ENCODE measurements around the gene GRM7. TPM values are rescaled to one million over a fixed set of nuclear protein-coding genes. Genes with fewer than 3 reads are reported as not detected.

GRM7 gene
- total and polyA plus RNA-seq, 9 of the 15 experiments (the other 6 are each of a cell fraction or from before 2014, with no cell fraction given), result not detected

GRCh38 chr3:7789324-7789723 is 928.4 kb downstream of the GRM7 start:
- in situ Hi-C loops (cut with MboI), result no loop called here
- H2AFZ ChIP-seq (ENCODE audit: low read depth, low read length), result no peak overlapping the region
- H3K9me1 ChIP-seq (ENCODE audit: control insufficient read depth, insufficient read depth, low read length), result no peaks in the 10 kb centered on the region
- no peaks in the 10 kb centered on the region for H3K36me3 ChIP-seq (ENCODE audit: control insufficient read depth, insufficient read depth, low read length)
- CTCF ChIA-PET (ENCODE audit: low intra/inter-chr PET ratio), result no interaction called here
- H3K4me2 ChIP-seq (ENCODE audit: insufficient read depth, low read length), result no peak overlapping the region
- 2% methylated on average over 7 of the region's 7 CpGs for WGBS (ENCODE audit: insufficient coverage, low coverage, missing lambda C conversion rate)
- H3K79me2 ChIP-seq (ENCODE audit: control insufficient read depth, insufficient read depth, low read length), result no peaks in the 10 kb centered on the region
- H3K9me3 ChIP-seq (replicated peaks; ENCODE audit: control insufficient read depth, insufficient read depth, low read depth, low read length), result peaks cover 4% of the 10 kb centered on the region; the same call in 1 of the 2 replicates
- H3K27ac ChIP-seq (ENCODE audit: extremely low read depth, low read depth, low read length), result no peak overlapping the region
- no peaks in the 10 kb centered on the region for H4K20me1 ChIP-seq (replicated peaks; ENCODE audit: control insufficient read depth, insufficient read depth, low read length)
- intact Hi-C loops (cut with micrococcal nuclease), result no loop called here
- FAIRE-seq (no peak), ATAC-seq (no peak), DNase-seq (ENCODE audit: extremely low read depth in 1 of 4, low spot score in 3 of 4) (no peak)
- no peak overlapping the region for H3K9ac ChIP-seq (ENCODE audit: insufficient read depth in 1 of 2, low read depth in 2 of 2, low read length in 2 of 2)
- H3K27me3 ChIP-seq (ENCODE audit: control insufficient read depth in 2 of 2, insufficient read depth in 2 of 2, low read length in 2 of 2), result no peaks in the 10 kb centered on the region
- BruUV-seq (replicated peaks), result no TSS peak
- POLR2A ChIA-PET, result no interaction called here
- no peak overlapping the region for H3K4me3 ChIP-seq
- H3K4me1 ChIP-seq (replicated peaks in 1 of 2; ENCODE audit: control insufficient read depth in 2 of 2, insufficient read depth in 2 of 2, low read length in 2 of 2), result no peaks in the 10 kb centered on the region
- TF ChIP-seq POLR2G (IDR thresholded peaks at IDR 0.05; ENCODE audit: low read depth, low read length) (no peak), EZH2 (IDR thresholded peaks at IDR 0.05; ENCODE audit: borderline replicate concordance, low read depth, low read length) (no peak), PRPF4 (IDR thresholded peaks at IDR 0.05; ENCODE audit: insufficient read depth, low read depth, low read length, poor library complexity, severe bottlenecking) (no peak), FOXM1 (IDR thresholded peaks at IDR 0.05; ENCODE audit: low read depth) (no peak), FOXM1 (CRISPR knock-in tag; IDR thresholded peaks at IDR 0.05; ENCODE audit: low read depth) (no peak), NCOA4 (IDR thresholded peaks at IDR 0.05; ENCODE audit: partially characterized antibody) (no peak), NR1H2 (CRISPR knock-in tag; IDR thresholded peaks at IDR 0.05) (no peak), CEBPZ (IDR thresholded peaks at IDR 0.05; ENCODE audit: borderline replicate concordance, low read depth, low read length) (no peak), NR2C2 (CRISPR knock-in tag; IDR thresholded peaks at IDR 0.05) (no peak), NR2C2 (tag; IDR thresholded peaks at IDR 0.05) (no peak), KLF6 (CRISPR knock-in tag; IDR thresholded peaks at IDR 0.05; ENCODE audit: borderline replicate concordance) (no peak), WHSC1 (IDR thresholded peaks at IDR 0.05; ENCODE audit: low read length) (no peak), RAD21 (CRISPR knock-in tag; conservative IDR thresholded peaks at IDR 0.05 in 1 of 2, IDR thresholded peaks at IDR 0.05 in 1 of 2) (no peak), JUN (IDR thresholded peaks at IDR 0.05; ENCODE audit: borderline replicate concordance, low read depth, low read length) (no peak), JUN (CRISPR knock-in tag; IDR thresholded peaks at IDR 0.05; ENCODE audit: borderline replicate concordance) (no peak), ID3 (CRISPR knock-in tag; IDR thresholded peaks at IDR 0.05) (no peak), ID3 (tag; IDR thresholded peaks at IDR 0.05) (no peak), FOS (IDR thresholded peaks at IDR 0.05; ENCODE audit: extremely low read depth, insufficient read length) (no peak), IRF2 (CRISPR knock-in tag; IDR thresholded peaks at IDR 0.05) (no peak)

All from K562 (cell line).